B cell (primary cell): ENCODE results near the gene KRT6C. TPM values are rescaled to one million over a fixed set of nuclear protein-coding genes. Genes with fewer than 3 reads are reported as not detected.

ENCODE experiments used
- ATAC-seq: fragments of 200-7000 bp; cut with Tn5 transposase; one replicate; pipeline ENCODE4 v1.10.0; 2021; ENCODE audit warnings: low read depth, mild to moderate bottlenecking, moderate number of reproducible peaks, moderate library complexity
- CTCF ChIA-PET: fragments of 350-600 bp; sonication (Branson Sonifier 250); formaldehyde crosslinking; loops from one replicate; lab custom pipeline; 2021; ENCODE audit warnings: antibody characterized with exemption, inconsistent platforms; lab: Charles Lee
- POLR2A ChIA-PET: fragments of 350-600 bp; sonication (Branson Sonifier 250); formaldehyde crosslinking; loops from one replicate; lab custom pipeline; 2021; ENCODE audit warnings: antibody characterized with exemption; lab: Charles Lee
- DNase-seq: peaks from one replicate; pipeline ENCODE4 v3.0.0; 2013
- H2AFZ ChIP-seq: 2 replicates; pipeline ENCODE4 v1.6.1; 2012; ENCODE audit warnings: mild to moderate bottlenecking, low read depth, low read length; ENCODE audit not compliant: insufficient read depth, poor library complexity, severe bottlenecking
- H3K27ac ChIP-seq, 2 donors: 1 replicate in 1 of 2; 2 replicates in 1 of 2; pipeline ENCODE4 v1.5.1; 2012 to 2013; ENCODE audit warnings: low read length in 2 of 2, mild to moderate bottlenecking in 2 of 2, moderate library complexity in 1 of 2
- H3K27me3 ChIP-seq, 4 experiments: fragments of 200-600 bp in 1 of 4; sonication (generic) in 1 of 4; replicated peaks in 1 of 4; 1 replicate in 2 of 4; 2 replicates in 2 of 4; pipeline versions ENCODE4 v1.6.1 to v1.7.0; 2013 to 2016; ENCODE audit warnings: low read length in 3 of 4, mild to moderate bottlenecking in 2 of 4, mixed read lengths in 1 of 4, moderate library complexity in 1 of 4; ENCODE audit not compliant: insufficient read depth in 4 of 4, control insufficient read depth in 3 of 4; ENCODE audit errors: control extremely low read depth in 1 of 4
- H3K36me3 ChIP-seq, 2 experiments: replicated peaks in 1 of 2; 1 replicate in 1 of 2; 2 replicates in 1 of 2; pipeline versions ENCODE4 v1.6.1 to v1.7.1; 2013; ENCODE audit warnings: low read length in 1 of 2; ENCODE audit not compliant: insufficient read depth in 2 of 2, control insufficient read depth in 1 of 2; ENCODE audit errors: control extremely low read depth in 1 of 2, extremely low read depth in 1 of 2
- H3K4me1 ChIP-seq, 2 donors: fragments of 200-600 bp in 1 of 2; sonication (generic) in 1 of 2; 1 replicate in 1 of 2; 2 replicates in 1 of 2; pipeline versions ENCODE4 v1.5.1 to v1.6.1; 2013 to 2017; ENCODE audit warnings: low read length in 2 of 2; ENCODE audit not compliant: control insufficient read depth in 2 of 2, insufficient read depth in 2 of 2
- H3K4me2 ChIP-seq: replicated peaks from 2 replicates; pipeline ENCODE3; 2012; ENCODE audit warnings: mild to moderate bottlenecking, low read depth, low read length; ENCODE audit not compliant: poor library complexity, severe bottlenecking
- H3K4me3 ChIP-seq, 5 experiments: fragments of 200-600 bp in 1 of 5; sonication (generic) in 1 of 5; 1 replicate in 3 of 5; 2 replicates in 2 of 5; pipeline versions ENCODE4 v1.5.1 to v1.7.0; 2011 to 2016; ENCODE audit warnings: low read length in 4 of 5, mild to moderate bottlenecking in 4 of 5, low read depth in 2 of 5, control low read depth in 1 of 5, moderate library complexity in 1 of 5; ENCODE audit not compliant: insufficient read depth in 1 of 5; ENCODE audit errors: control extremely low read depth in 1 of 5, extremely low read depth in 1 of 5
- H3K79me2 ChIP-seq: fragments of 200-600 bp; sonication (generic); one replicate; pipeline ENCODE4 v1.6.0; 2016; ENCODE audit warnings: low read length; ENCODE audit not compliant: control insufficient read depth, insufficient read depth
- H3K9ac ChIP-seq: fragments of 200-600 bp; sonication (generic); 2 replicates; pipeline ENCODE4 v1.6.1; 2017; ENCODE audit warnings: mild to moderate bottlenecking, low read length, moderate library complexity
- H3K9me3 ChIP-seq, 3 donors: one replicate each; pipeline versions ENCODE4 v1.6.1 to v1.7.1; 2013; ENCODE audit warnings: low read length in 2 of 3; ENCODE audit not compliant: control insufficient read depth in 2 of 3, insufficient read depth in 1 of 3; ENCODE audit errors: control extremely low read depth in 1 of 3
- H4K20me1 ChIP-seq: 2 replicates; pipeline ENCODE4 v1.6.0; 2012; ENCODE audit warnings: mild to moderate bottlenecking, low read length; ENCODE audit not compliant: insufficient read depth, control insufficient read depth, poor library complexity, severe bottlenecking
- H3K27ac Mint-ChIP-seq: one replicate; pipeline ENCODE4 v1.8.0; 2021; ENCODE audit warnings: mixed read lengths
- H3K27me3 Mint-ChIP-seq: one replicate; pipeline ENCODE4 v1.8.0; 2021; ENCODE audit warnings: mixed read lengths
- H3K4me1 Mint-ChIP-seq: one replicate; pipeline ENCODE4 v1.8.0; 2021; ENCODE audit warnings: mixed read lengths
- H3K4me3 Mint-ChIP-seq: one replicate; pipeline ENCODE4 v1.8.0; 2021; ENCODE audit warnings: mixed read lengths
- H3K9me3 Mint-ChIP-seq: one replicate; pipeline ENCODE4 v1.8.0; 2022; ENCODE audit warnings: mixed read lengths; ENCODE audit not compliant: insufficient read depth
- EZH2 ChIP-seq: IDR thresholded peaks from 2 replicates; pipeline ENCODE4 v1.6.1; 2012; ENCODE audit warnings: borderline replicate concordance, low read depth, mild to moderate bottlenecking, moderate library complexity, low read length; ENCODE audit not compliant: insufficient read depth, poor library complexity, severe bottlenecking
- WGBS: methylation state at CpG from one replicate; pipeline ENCODE4 v1.1.5; 2013; ENCODE audit warnings: missing lambda C conversion rate; ENCODE audit not compliant: insufficient coverage; 5-methylcytosine and 5-hydroxymethylcytosine counted together
- intact Hi-C: fragments of 100-400 bp; cut with micrococcal nuclease; formaldehyde crosslinking; loops from one replicate; pipeline ENCODE4 v1.10.0; 2022
- polyA plus RNA-seq: library from polyadenylated mRNA; depleted of rRNA; stranded (reverse); fragments of >200 nt; gene quantifications from 2 replicates; pipeline ENCODE4 v1.2.3, GENCODE V29; 2012
- total RNA-seq, 2 donors: library from RNA; stranded (reverse); fragments of 120-200 nt in 1 of 2; gene quantifications; 1 replicate in 1 of 2; 2 replicates in 1 of 2; pipeline versions ENCODE4 v1.2.3 to v1.2.4, GENCODE V29; 2013 to 2022
- TF ChIP-seq, protein P1 (sequence below): fragments of 200-600 bp; IDR thresholded peaks from one replicate; pipeline ENCODE4 v1.8.0; 2022; ENCODE audit warnings: antibody characterized with exemption, mild to moderate bottlenecking

Gene KRT6C
- total and polyA plus RNA-seq, 2 donors (not counting 1 experiment from before 2014, with no cell fraction given) = not detected

- H3K4me2 ChIP-seq = no peak overlapping the region
- H2AFZ ChIP-seq = no peak overlapping the region
- Mint-ChIP-seq H3K27ac (no peak overlapping the region), H3K4me1 (no peaks in the 10 kb centered on the region), H3K4me3 (no peak overlapping the region), H3K27me3 (peaks cover 20% of the 10 kb centered on the region), H3K9me3 (no peaks in the 10 kb centered on the region)
- ChIA-PET POLR2A (no interaction called here), CTCF (no interaction called here)
- H3K27ac ChIP-seq = no peak overlapping the region
- H4K20me1 ChIP-seq = no peaks in the 10 kb centered on the region
- no peak overlapping the region for H3K9ac ChIP-seq
- H3K9me3 ChIP-seq = no peaks in the 10 kb centered on the region
- TF ChIP-seq, protein P1, sequence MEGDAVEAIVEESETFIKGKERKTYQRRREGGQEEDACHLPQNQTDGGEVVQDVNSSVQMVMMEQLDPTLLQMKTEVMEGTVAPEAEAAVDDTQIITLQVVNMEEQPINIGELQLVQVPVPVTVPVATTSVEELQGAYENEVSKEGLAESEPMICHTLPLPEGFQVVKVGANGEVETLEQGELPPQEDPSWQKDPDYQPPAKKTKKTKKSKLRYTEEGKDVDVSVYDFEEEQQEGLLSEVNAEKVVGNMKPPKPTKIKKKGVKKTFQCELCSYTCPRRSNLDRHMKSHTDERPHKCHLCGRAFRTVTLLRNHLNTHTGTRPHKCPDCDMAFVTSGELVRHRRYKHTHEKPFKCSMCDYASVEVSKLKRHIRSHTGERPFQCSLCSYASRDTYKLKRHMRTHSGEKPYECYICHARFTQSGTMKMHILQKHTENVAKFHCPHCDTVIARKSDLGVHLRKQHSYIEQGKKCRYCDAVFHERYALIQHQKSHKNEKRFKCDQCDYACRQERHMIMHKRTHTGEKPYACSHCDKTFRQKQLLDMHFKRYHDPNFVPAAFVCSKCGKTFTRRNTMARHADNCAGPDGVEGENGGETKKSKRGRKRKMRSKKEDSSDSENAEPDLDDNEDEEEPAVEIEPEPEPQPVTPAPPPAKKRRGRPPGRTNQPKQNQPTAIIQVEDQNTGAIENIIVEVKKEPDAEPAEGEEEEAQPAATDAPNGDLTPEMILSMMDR = no peak
- TF ChIP-seq EZH2 = no peak
- no peaks in the 10 kb centered on the region for H3K36me3 ChIP-seq
- H3K79me2 ChIP-seq = no peaks in the 10 kb centered on the region
- H3K4me1 ChIP-seq = no peaks in the 10 kb centered on the region
- WGBS = 57% methylated on average over 1 of the region's 3 CpGs
- DNase-seq = no peak
- H3K4me3 ChIP-seq = no peak overlapping the region
- ATAC-seq = no peak
- intact Hi-C loops = no loop called here
- H3K27me3 ChIP-seq = peaks cover 0 to 2% (median 0%) of the 10 kb centered on the region in 4 experiments
Measured at GRCh38 chr12:52454411-52455201, 19.0 kb downstream of the KRT6C start.

DNA sequence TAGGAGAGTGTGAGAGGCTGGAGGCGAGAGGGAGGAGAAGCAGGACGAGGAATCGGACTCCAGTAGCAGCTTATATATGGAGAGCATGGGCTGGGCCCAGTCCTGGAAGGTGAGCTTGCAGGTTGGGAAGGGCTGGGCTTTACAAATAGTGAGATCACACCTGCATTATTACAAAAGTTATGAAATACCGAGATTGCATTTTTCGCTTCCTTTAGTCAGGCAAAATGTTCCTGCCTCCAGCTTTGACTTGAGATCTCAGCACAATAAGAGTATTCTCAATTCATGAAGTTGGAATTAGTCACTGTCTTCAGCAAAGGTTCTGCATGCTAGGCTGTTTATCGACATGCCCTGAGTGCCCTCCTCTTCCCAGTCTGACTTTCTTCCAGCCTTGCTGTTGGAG is 21.5 kb downstream of the KRT6C start, which contains the start of gene KRT6B:
KRT6B (minus strand) TSS at position 46 of the 400 bp plus-strand sequence. CDS start 68 bp downstream, outside the sequence.
- DNase-seq (no peak), ATAC-seq (no peak)
- H3K27me3 ChIP-seq = peaks cover 0 to 2% (median 0%) of the 10 kb centered on the region in 4 experiments
- no peak within 1 kb of the TSS for H3K27ac ChIP-seq
- no peak within 1 kb of the TSS for H3K4me3 ChIP-seq
- CTCF ChIA-PET = no interaction called here
- intact Hi-C loops = no loop called here
- no peak within 1 kb of the TSS for H3K9ac ChIP-seq
- Mint-ChIP-seq H3K27me3 (peaks cover 12% of the 10 kb centered on the region), H3K27ac (no peak within 1 kb of the TSS), H3K4me3 (no peak within 1 kb of the TSS), H3K4me1 (peaks cover 3% of the 10 kb centered on the region), H3K9me3 (no peaks in the 10 kb centered on the region)
- POLR2A ChIA-PET = no interaction called here
- no peak within 1 kb of the TSS for H3K4me2 ChIP-seq
- H4K20me1 ChIP-seq = no peaks in the 10 kb centered on the region
- 95% methylated on average over 5 of the region's 6 CpGs for WGBS
- no peaks in the 10 kb centered on the region for H3K79me2 ChIP-seq
- no peaks in the 10 kb centered on the region for H3K4me1 ChIP-seq
- TF ChIP-seq, protein P1 = no peak
- TF ChIP-seq EZH2 = no peak
- H3K36me3 ChIP-seq = no peaks in the 10 kb centered on the region
- H3K9me3 ChIP-seq = no peaks in the 10 kb centered on the region
- no peak within 1 kb of the TSS for H2AFZ ChIP-seq
